GM23338 (cell line): ENCODE results near the gene CLUH. TPM values are rescaled to one million over a fixed set of nuclear protein-coding genes. Genes with fewer than 3 reads are reported as not detected.

Experiments used
- ATAC-seq: fragments of 200-7000 bp; cut with Tn5 transposase; 3 replicates; pipeline ENCODE4 v1.9.1; 2020
- DNase-seq: peaks from one replicate; pipeline ENCODE4 v3.0.0-alpha.2; 2015; ENCODE audit warnings: low spot score
- H2AFZ ChIP-seq: fragments of 200-600 bp; sonication (generic); 2 replicates; pipeline ENCODE4 v1.8.0; 2016; ENCODE audit warnings: antibody characterized with exemption, mild to moderate bottlenecking, moderate library complexity
- H3F3A ChIP-seq: fragments of 200-600 bp; sonication (generic); replicated peaks from 2 replicates; pipeline ENCODE4 v1.8.0; 2017; ENCODE audit warnings: antibody characterized with exemption, mixed run types, low read depth
- H3K27ac ChIP-seq: fragments of 200-600 bp; sonication (generic); 2 replicates; pipeline ENCODE4 v1.6.1; 2016; ENCODE audit warnings: low read depth
- H3K27me3 ChIP-seq: fragments of 200-600 bp; sonication (generic); 2 replicates; pipeline ENCODE4 v1.8.0; 2016; ENCODE audit warnings: mild to moderate bottlenecking, mixed run types, moderate library complexity; ENCODE audit not compliant: insufficient read depth
- H3K36me3 ChIP-seq: fragments of 200-600 bp; sonication (generic); 2 replicates; pipeline ENCODE4 v1.8.0; 2016; ENCODE audit warnings: mild to moderate bottlenecking; ENCODE audit not compliant: insufficient read depth
- H3K4me1 ChIP-seq: fragments of 200-600 bp; sonication (generic); 2 replicates; pipeline ENCODE4 v1.8.0; 2016; ENCODE audit warnings: mild to moderate bottlenecking, moderate library complexity; ENCODE audit not compliant: insufficient read depth
- H3K4me2 ChIP-seq: fragments of 200-600 bp; sonication (generic); 2 replicates; pipeline ENCODE4 v1.7.1; 2017; ENCODE audit warnings: mixed run types
- H3K4me3 ChIP-seq: fragments of 200-600 bp; sonication (generic); 2 replicates; pipeline ENCODE4 v1.6.1; 2016; ENCODE audit warnings: mixed run types
- H3K79me2 ChIP-seq: fragments of 200-600 bp; sonication (generic); replicated peaks from 2 replicates; pipeline ENCODE4 v1.8.0; 2017; ENCODE audit warnings: mild to moderate bottlenecking; ENCODE audit not compliant: insufficient read depth
- H3K9me2 ChIP-seq: fragments of 200-600 bp; sonication (generic); 2 replicates; pipeline ENCODE4 v1.8.0; 2017; ENCODE audit not compliant: insufficient read depth
- H4K20me1 ChIP-seq: fragments of 200-600 bp; sonication (generic); replicated peaks from 2 replicates; pipeline ENCODE4 v1.8.0; 2017; ENCODE audit warnings: mild to moderate bottlenecking; ENCODE audit not compliant: insufficient read depth
- H3K27ac Mint-ChIP-seq: 2 replicates; pipeline ENCODE4 v1.8.0; 2020; ENCODE audit warnings: inconsistent platforms, mild to moderate bottlenecking, moderate library complexity, mixed read lengths
- H3K27me3 Mint-ChIP-seq: 3 replicates; pipeline ENCODE4 v1.8.0; 2022; ENCODE audit warnings: low read depth, mild to moderate bottlenecking, moderate library complexity, mixed read lengths, inconsistent platforms; ENCODE audit not compliant: insufficient read depth, poor library complexity
- H3K36me3 Mint-ChIP-seq: 3 replicates; pipeline ENCODE4 v1.8.0; 2021; ENCODE audit warnings: low read depth, mild to moderate bottlenecking, inconsistent platforms, moderate library complexity, mixed read lengths
- H3K4me1 Mint-ChIP-seq: 3 replicates; pipeline ENCODE4 v1.8.0; 2020; ENCODE audit warnings: mild to moderate bottlenecking, inconsistent platforms, mixed read lengths
- H3K4me3 Mint-ChIP-seq: 3 replicates; pipeline ENCODE4 v1.8.0; 2021; ENCODE audit warnings: moderate library complexity, mild to moderate bottlenecking, inconsistent platforms, mixed read lengths
- H3K9me3 Mint-ChIP-seq: 3 replicates; pipeline ENCODE4 v1.8.0; 2020; ENCODE audit warnings: moderate library complexity, mild to moderate bottlenecking, inconsistent platforms, mixed read lengths
- CREB1 ChIP-seq: fragments of 250-450 bp; sonication (Bioruptor Pico); IDR thresholded peaks from 2 replicates; pipeline ENCODE4 v1.5.0; 2020; ENCODE audit warnings: low read depth, mild to moderate bottlenecking, moderate library complexity
- CTCF ChIP-seq, 2 experiments: fragments of 200-600 bp in 1 of 2; sonication (generic) in 1 of 2; conservative IDR thresholded peaks; 2 replicates each; pipeline versions ENCODE4 v1.5.1 to v1.6.1; 2016 to 2017; ENCODE audit warnings: antibody characterized with exemption in 2 of 2, low read depth in 2 of 2, mild to moderate bottlenecking in 2 of 2, moderate library complexity in 1 of 2
- EZH2 ChIP-seq: fragments of 200-600 bp; sonication (generic); IDR thresholded peaks from one replicate; pipeline ENCODE4 v1.8.0; 2017; ENCODE audit warnings: antibody characterized with exemption, mild to moderate bottlenecking, low read depth; ENCODE audit not compliant: unreplicated experiment
- EZH2phosphoT487 ChIP-seq: fragments of 200-600 bp; sonication (generic); IDR thresholded peaks from one replicate; pipeline ENCODE4 v1.8.1; 2018; ENCODE audit warnings: antibody characterized with exemption; ENCODE audit not compliant: unreplicated experiment
- JUNB ChIP-seq: IDR thresholded peaks from one replicate; pipeline ENCODE4 v1.6.1; 2016; ENCODE audit warnings: antibody characterized with exemption; ENCODE audit not compliant: unreplicated experiment
- NANOG ChIP-seq: IDR thresholded peaks from 2 replicates; pipeline ENCODE4 v1.6.1; 2016; ENCODE audit warnings: antibody characterized with exemption, borderline replicate concordance
- POLR2AphosphoS5 ChIP-seq: IDR thresholded peaks from 2 replicates; pipeline ENCODE4 v1.6.1; 2016; ENCODE audit warnings: antibody characterized with exemption, low read depth
- STAT1 ChIP-seq: IDR thresholded peaks from one replicate; pipeline ENCODE4 v1.6.1; 2016; ENCODE audit warnings: antibody characterized with exemption; ENCODE audit not compliant: unreplicated experiment
- ZNF331 ChIP-seq: fragments of 250-450 bp; sonication (Bioruptor Pico); IDR thresholded peaks from 2 replicates; pipeline ENCODE4 v1.5.0; 2020; ENCODE audit warnings: low read depth, mild to moderate bottlenecking, moderate library complexity
- polyA plus RNA-seq: library from polyadenylated mRNA; unstranded; fragments of >200 nt; fragmentation: Nextera tagmentation; extraction: Ambion mirVana; gene quantifications from 2 replicates; pipeline ENCODE4 v1.2.1, GENCODE V29; 2016
- total RNA-seq: library from RNA; depleted of rRNA; stranded (reverse); fragments of >200 nt; shearing (Covaris generic); gene quantifications from 2 replicates; pipeline ENCODE4 v1.2.3, GENCODE V29; 2014
- TF ChIP-seq, protein P1 (sequence below): IDR thresholded peaks from one replicate; pipeline ENCODE4 v1.6.1; 2018; ENCODE audit warnings: antibody characterized with exemption; ENCODE audit not compliant: unreplicated experiment

CLUH gene
- total and polyA plus RNA-seq, 2 experiments from 2014 or later, result 23.5 to 90.0 TPM

- Histone ChIP-seq H4K20me1 (peaks cover 4% of the 10 kb centered on the region), H2AFZ (no peak overlapping the region), H3K4me1 (peaks cover 5% of the 10 kb centered on the region; the same call in 1 of the 2 replicates), H3K4me3 (peak overlapping the region; percentile 35; the same call in 1 of the 2 replicates), H3K36me3 (no peaks in the 10 kb centered on the region), H3K79me2 (no peaks in the 10 kb centered on the region), H3K27me3 (no peaks in the 10 kb centered on the region), H3K9me2 (no peaks in the 10 kb centered on the region), H3F3A (peaks cover 16% of the 10 kb centered on the region), H3K4me2 (no peak overlapping the region), H3K27ac (peak overlapping the region; percentile 32; the same call in 1 of the 2 replicates)
- Mint-ChIP-seq H3K27me3 (peaks cover 24% of the 10 kb centered on the region), H3K9me3 (no peaks in the 10 kb centered on the region), H3K4me1 (peaks cover 8% of the 10 kb centered on the region; the same call in 2 of the 3 replicates), H3K27ac (no peak overlapping the region), H3K4me3 (no peak overlapping the region), H3K36me3 (peaks cover 13% of the 10 kb centered on the region)
- TF ChIP-seq NANOG (no peak), JUNB (no peak), EZH2phosphoT487 (no peak), ZNF331 (CRISPR knock-in tag) (no peak), CTCF (conservative IDR thresholded peaks at IDR 0.05; ENCODE audit: low read depth in 2 of 2) (no peak), EZH2 (no peak), STAT1 (no peak), POLR2AphosphoS5 (no peak), CREB1 (no peak)
- TF ChIP-seq, protein P1, sequence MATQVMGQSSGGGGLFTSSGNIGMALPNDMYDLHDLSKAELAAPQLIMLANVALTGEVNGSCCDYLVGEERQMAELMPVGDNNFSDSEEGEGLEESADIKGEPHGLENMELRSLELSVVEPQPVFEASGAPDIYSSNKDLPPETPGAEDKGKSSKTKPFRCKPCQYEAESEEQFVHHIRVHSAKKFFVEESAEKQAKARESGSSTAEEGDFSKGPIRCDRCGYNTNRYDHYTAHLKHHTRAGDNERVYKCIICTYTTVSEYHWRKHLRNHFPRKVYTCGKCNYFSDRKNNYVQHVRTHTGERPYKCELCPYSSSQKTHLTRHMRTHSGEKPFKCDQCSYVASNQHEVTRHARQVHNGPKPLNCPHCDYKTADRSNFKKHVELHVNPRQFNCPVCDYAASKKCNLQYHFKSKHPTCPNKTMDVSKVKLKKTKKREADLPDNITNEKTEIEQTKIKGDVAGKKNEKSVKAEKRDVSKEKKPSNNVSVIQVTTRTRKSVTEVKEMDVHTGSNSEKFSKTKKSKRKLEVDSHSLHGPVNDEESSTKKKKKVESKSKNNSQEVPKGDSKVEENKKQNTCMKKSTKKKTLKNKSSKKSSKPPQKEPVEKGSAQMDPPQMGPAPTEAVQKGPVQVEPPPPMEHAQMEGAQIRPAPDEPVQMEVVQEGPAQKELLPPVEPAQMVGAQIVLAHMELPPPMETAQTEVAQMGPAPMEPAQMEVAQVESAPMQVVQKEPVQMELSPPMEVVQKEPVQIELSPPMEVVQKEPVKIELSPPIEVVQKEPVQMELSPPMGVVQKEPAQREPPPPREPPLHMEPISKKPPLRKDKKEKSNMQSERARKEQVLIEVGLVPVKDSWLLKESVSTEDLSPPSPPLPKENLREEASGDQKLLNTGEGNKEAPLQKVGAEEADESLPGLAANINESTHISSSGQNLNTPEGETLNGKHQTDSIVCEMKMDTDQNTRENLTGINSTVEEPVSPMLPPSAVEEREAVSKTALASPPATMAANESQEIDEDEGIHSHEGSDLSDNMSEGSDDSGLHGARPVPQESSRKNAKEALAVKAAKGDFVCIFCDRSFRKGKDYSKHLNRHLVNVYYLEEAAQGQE, result no peak
- peak; percentile 17 for ATAC-seq
- no peak for DNase-seq
These were observed 20.3 kb downstream of the CLUH start for GRCh38 chr17:2691069-2691871.
